Panc1 (cell line): Measurements from ENCODE around the gene ZYG11B. TPM values are rescaled to one million over a fixed set of nuclear protein-coding genes. Genes with fewer than 3 reads are reported as not detected.
"Not testable (repeated sequence)": the region's sequence is repeated elsewhere in the genome, so short reads cannot be mapped to it uniquely, and the experiment has no call there.

Experiments
- ATAC-seq: fragments of 200-7000 bp; cut with Tn5 transposase; 2 replicates; pipeline ENCODE4 v1.9.1; 2020; ENCODE audit warnings: mild to moderate bottlenecking, moderate library complexity
- BruUV-seq: library from RNA; stranded (reverse); fragments of 400-500 nt; replicated peaks from 2 replicates; lab custom pipeline; 2021; lab: Mats Ljungman, UMichigan
- CTCF ChIA-PET: fragments of 300-600 bp; sonication (Branson Sonifier 250); formaldehyde crosslinking; loops from one replicate; lab custom pipeline; 2022; ENCODE audit warnings: antibody characterized with exemption; lab: Charles Lee
- POLR2A ChIA-PET: fragments of 300-600 bp; sonication (Branson Sonifier 250); formaldehyde crosslinking; loops from one replicate; lab custom pipeline; 2022; ENCODE audit warnings: antibody characterized with exemption; lab: Charles Lee
- DNase-seq: peaks from one replicate; pipeline ENCODE4 v3.0.0-alpha.2; 2010; ENCODE audit warnings: low read depth, low spot score
- H3K27ac ChIP-seq: 2 replicates; pipeline ENCODE4 v1.5.1; 2011; ENCODE audit warnings: mild to moderate bottlenecking, low read length, inconsistent platforms
- H3K27me3 ChIP-seq: fragments of 200-500 bp; sonication (Bioruptor generic); 2 replicates; pipeline ENCODE4 v1.6.0; 2014; ENCODE audit warnings: low read length, inconsistent platforms; ENCODE audit not compliant: control insufficient read depth, insufficient read depth
- H3K36me3 ChIP-seq: fragments of 200-500 bp; sonication (Bioruptor generic); 2 replicates; pipeline ENCODE4 v1.5.1; 2014; ENCODE audit warnings: inconsistent platforms, mild to moderate bottlenecking, low read length, moderate library complexity; ENCODE audit not compliant: control insufficient read depth, insufficient read depth
- H3K4me1 ChIP-seq: 2 replicates; pipeline ENCODE4 v1.5.1; 2011; ENCODE audit warnings: inconsistent platforms, mild to moderate bottlenecking, low read length, moderate library complexity; ENCODE audit not compliant: control insufficient read depth, insufficient read depth
- H3K4me3 ChIP-seq, 2 experiments: 2 replicates each; pipeline ENCODE4 v1.5.1; 2011 to 2012; ENCODE audit warnings: low read depth in 2 of 2, low read length in 2 of 2, mild to moderate bottlenecking in 2 of 2, inconsistent platforms in 1 of 2, moderate library complexity in 1 of 2
- H3K9me3 ChIP-seq: fragments of 200-500 bp; sonication (Bioruptor generic); 2 replicates; pipeline ENCODE4 v1.5.1; 2014; ENCODE audit warnings: low read depth, mild to moderate bottlenecking, inconsistent platforms, low read length, moderate library complexity; ENCODE audit not compliant: control insufficient read depth, insufficient read depth
- POLR2AphosphoS5 ChIP-seq: IDR thresholded peaks from 2 replicates; pipeline ENCODE4 v1.6.1; 2012; ENCODE audit warnings: mild to moderate bottlenecking, low read depth, low read length, moderate library complexity
- REST ChIP-seq, 2 experiments: IDR thresholded peaks; 2 replicates each; pipeline ENCODE4 v1.6.1; 2011 to 2012; ENCODE audit warnings: low read depth in 2 of 2, control low read depth in 1 of 2, low read length in 1 of 2, mild to moderate bottlenecking in 1 of 2, moderate library complexity in 1 of 2; ENCODE audit not compliant: insufficient read depth in 1 of 2
- SIN3A ChIP-seq: IDR thresholded peaks from 2 replicates; pipeline ENCODE4 v1.6.1; 2012; ENCODE audit warnings: low read depth, mild to moderate bottlenecking, low read length, moderate library complexity, borderline replicate concordance; ENCODE audit not compliant: insufficient read depth
- TCF7L2 ChIP-seq: IDR thresholded peaks from 2 replicates; pipeline ENCODE4 v1.6.1; 2011; ENCODE audit warnings: mild to moderate bottlenecking, low read depth, low read length, inconsistent platforms
- in situ Hi-C: cut with HindIII; loops from 2 replicates; pipeline ENCODE4 v1.10.0; 2016; ENCODE audit warnings: low sequenced_read_pairs, low pct_unique_long_range_greater_than_20kb
- intact Hi-C: fragments of 100-400 bp; cut with micrococcal nuclease; formaldehyde crosslinking; loops from one replicate; pipeline ENCODE4 v1.10.0; 2022; ENCODE audit not compliant: unreplicated experiment
- total RNA-seq: library from RNA; stranded (reverse); gene quantifications from one replicate; pipeline ENCODE4 v1.2.1, GENCODE V29; 2021; ENCODE audit not compliant: unreplicated experiment
- TF ChIP-seq, protein P1 (sequence below): fragments of 450-650 bp; IDR thresholded peaks from 2 replicates; pipeline ENCODE4 v1.5.1; 2017; ENCODE audit warnings: mild to moderate bottlenecking

Gene ZYG11B
- total RNA-seq, 1 experiment from 2014 or later, result 30.7 TPM

DNA sequence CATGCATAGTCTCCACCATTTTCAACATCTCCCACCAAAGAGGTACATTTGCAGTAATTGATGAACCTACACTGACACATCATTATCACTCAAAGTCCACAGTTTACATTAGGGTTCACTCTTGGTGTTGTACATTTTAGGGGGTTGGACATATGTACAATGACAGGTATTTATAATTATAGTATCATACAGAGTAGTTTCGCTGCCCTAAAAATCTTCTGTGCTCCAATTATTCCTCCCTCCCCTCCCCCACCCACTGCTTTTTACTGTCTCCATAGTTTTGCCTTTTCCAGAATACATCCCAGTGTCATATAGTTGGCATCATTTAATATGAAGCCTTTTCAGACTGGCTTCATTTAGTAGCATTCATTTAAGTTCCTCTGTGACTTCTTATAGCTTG, 41.7 kb upstream of the ZYG11B start:
- H3K9me3 ChIP-seq, result no peaks in the 10 kb centered on the region
- ATAC-seq (no peak), DNase-seq (no peak)
- H3K4me3 ChIP-seq, result no peak overlapping the region
- ChIA-PET CTCF (no interaction called here), POLR2A (no interaction called here)
- H3K36me3 ChIP-seq, result peaks cover 6% of the 10 kb centered on the region
- intact Hi-C loops, result no loop called here
- H3K4me1 ChIP-seq, result no peaks in the 10 kb centered on the region
- H3K27ac ChIP-seq, result no peak overlapping the region
- no peaks in the 10 kb centered on the region for H3K27me3 ChIP-seq
- no peak for TF ChIP-seq REST (IDR thresholded peaks at IDR 0.05; ENCODE audit: insufficient read depth in 1 of 2, low read depth in 2 of 2, low read length in 1 of 2)
- BruUV-seq, result no TSS peak
- in situ Hi-C loops, result no loop called here

DNA sequence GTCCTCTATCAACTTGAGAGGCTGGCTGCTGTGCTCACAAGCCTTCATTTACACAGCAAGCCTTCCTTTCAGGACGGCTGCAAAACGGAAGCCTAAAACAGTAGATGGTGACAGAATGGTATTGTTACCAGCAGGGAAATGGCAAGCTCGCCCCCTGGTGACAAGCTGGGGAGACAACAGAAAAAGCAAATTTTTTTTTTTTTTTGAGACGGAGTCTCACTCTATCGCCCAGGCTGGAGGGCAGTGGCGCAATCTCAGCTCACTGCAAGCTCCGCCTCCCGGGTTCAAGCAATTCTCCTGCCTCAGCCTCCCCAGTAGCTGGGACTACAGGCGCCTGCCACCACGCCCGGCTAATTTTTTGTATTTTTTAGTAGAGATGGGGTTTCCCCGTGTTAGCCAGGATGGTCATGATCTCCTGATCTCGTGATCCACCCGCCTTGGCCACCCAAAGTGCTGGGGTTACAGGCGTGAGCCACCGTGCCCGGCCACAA, 39.9 kb upstream of the ZYG11B start:
- DNase-seq, BruUV-seq, H3K4me1 ChIP-seq, POLR2A ChIA-PET, in situ Hi-C loops, intact Hi-C loops, H3K27me3 ChIP-seq, H3K4me3 ChIP-seq, H3K27ac ChIP-seq, H3K9me3 ChIP-seq: not testable (repeated sequence)
- H3K36me3 ChIP-seq, result peaks cover 11% of the 10 kb centered on the region
- TF ChIP-seq, protein P1, sequence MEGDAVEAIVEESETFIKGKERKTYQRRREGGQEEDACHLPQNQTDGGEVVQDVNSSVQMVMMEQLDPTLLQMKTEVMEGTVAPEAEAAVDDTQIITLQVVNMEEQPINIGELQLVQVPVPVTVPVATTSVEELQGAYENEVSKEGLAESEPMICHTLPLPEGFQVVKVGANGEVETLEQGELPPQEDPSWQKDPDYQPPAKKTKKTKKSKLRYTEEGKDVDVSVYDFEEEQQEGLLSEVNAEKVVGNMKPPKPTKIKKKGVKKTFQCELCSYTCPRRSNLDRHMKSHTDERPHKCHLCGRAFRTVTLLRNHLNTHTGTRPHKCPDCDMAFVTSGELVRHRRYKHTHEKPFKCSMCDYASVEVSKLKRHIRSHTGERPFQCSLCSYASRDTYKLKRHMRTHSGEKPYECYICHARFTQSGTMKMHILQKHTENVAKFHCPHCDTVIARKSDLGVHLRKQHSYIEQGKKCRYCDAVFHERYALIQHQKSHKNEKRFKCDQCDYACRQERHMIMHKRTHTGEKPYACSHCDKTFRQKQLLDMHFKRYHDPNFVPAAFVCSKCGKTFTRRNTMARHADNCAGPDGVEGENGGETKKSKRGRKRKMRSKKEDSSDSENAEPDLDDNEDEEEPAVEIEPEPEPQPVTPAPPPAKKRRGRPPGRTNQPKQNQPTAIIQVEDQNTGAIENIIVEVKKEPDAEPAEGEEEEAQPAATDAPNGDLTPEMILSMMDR, result peak; percentile 93
- peak; percentile 77 for ATAC-seq
- CTCF ChIA-PET, result interaction anchor here (0.6 to 1.1 kb wide), 4 partner anchors 14 to 236 kb away, joined by 3 to 5 read pairs (median 4); partner anchors contain the start of gene TUT4

- ATAC-seq (no peak), DNase-seq (no peak)
- Histone ChIP-seq H3K27ac (no peak overlapping the region), H3K4me1 (no peaks in the 10 kb centered on the region), H3K9me3 (no peaks in the 10 kb centered on the region), H3K36me3 (peaks cover 11% of the 10 kb centered on the region), H3K27me3 (no peaks in the 10 kb centered on the region), H3K4me3 (no peak overlapping the region)
- no TSS peak for BruUV-seq
- intact Hi-C loops, result no loop called here
- in situ Hi-C loops, result no loop called here
- ChIA-PET POLR2A (no interaction called here), CTCF (interaction anchor here (0.6 to 1.1 kb wide), 4 partner anchors 13 to 235 kb away, joined by 3 to 4 read pairs (median 3); no protein-coding TSS in a partner anchor)
- TF ChIP-seq POLR2AphosphoS5, result no peak
- no peak for TF ChIP-seq TCF7L2
- no peak for TF ChIP-seq SIN3A
- TF ChIP-seq REST (IDR thresholded peaks at IDR 0.05; ENCODE audit: insufficient read depth in 1 of 2, low read depth in 2 of 2, low read length in 1 of 2), result no peak
- TF ChIP-seq, protein P1, result no peak
Measured at GRCh38 chr1:52686830-52687229, 39.4 kb upstream of the ZYG11B start.
